ENCODE results near the gene KIF4A.

The KIF4A gene

DNA sequence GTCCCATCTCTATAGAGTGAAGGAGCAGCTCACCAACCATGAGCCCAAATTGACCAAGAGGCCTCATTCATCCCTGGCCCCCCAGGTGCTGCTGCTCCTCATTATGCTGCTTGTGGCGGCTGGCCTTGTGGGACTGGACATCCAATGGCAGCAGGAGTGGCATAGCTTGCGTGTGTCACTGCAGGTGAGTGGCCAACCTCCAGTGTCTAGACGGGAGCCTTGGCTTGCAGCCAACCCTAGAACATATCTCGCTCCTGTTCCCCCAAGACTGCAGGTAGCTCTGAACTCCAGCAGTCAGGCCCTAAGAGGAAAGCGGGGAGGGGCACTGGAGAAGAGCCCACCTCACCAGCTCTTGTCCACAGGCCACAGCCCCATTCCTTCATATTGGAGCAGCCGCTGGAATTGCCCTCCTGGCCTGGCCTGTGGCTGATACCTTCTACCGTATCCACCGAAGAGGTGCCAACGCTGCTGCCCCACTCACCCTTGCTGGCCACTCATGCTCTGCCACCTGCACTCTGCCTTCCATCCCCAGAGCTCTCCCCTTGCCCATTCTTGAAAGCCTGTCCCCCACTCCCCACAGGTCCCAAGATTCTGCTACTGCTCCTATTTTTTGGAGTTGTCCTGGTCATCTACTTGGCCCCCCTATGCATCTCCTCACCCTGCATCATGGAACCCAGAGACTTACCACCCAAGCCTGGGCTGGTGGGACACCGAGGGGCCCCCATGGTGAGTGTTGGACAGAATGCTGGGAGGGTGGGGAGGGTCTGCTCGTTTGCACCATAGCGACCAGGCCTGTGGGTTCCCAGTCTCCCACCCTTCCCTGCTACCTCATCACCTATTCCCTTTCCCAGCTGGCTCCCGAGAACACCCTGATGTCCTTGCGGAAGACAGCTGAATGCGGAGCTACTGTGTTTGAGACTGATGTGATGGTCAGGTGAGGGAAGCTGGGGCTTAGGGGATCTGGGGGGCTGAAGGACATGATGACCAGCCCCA is 136.7 kb downstream of the KIF4A start:
- Histone ChIP-seq H3K36me3 (ENCODE audit: control insufficient read depth, insufficient read depth, low read length) (no peaks in the 10 kb centered on the region), H3K4me3 (replicated peaks; ENCODE audit: low read depth, low read length) (no peak overlapping the region), H3K27me3 (replicated peaks; ENCODE audit: control insufficient read depth, insufficient read depth, low read length) (no peaks in the 10 kb centered on the region)
- TF ChIP-seq, protein P1, sequence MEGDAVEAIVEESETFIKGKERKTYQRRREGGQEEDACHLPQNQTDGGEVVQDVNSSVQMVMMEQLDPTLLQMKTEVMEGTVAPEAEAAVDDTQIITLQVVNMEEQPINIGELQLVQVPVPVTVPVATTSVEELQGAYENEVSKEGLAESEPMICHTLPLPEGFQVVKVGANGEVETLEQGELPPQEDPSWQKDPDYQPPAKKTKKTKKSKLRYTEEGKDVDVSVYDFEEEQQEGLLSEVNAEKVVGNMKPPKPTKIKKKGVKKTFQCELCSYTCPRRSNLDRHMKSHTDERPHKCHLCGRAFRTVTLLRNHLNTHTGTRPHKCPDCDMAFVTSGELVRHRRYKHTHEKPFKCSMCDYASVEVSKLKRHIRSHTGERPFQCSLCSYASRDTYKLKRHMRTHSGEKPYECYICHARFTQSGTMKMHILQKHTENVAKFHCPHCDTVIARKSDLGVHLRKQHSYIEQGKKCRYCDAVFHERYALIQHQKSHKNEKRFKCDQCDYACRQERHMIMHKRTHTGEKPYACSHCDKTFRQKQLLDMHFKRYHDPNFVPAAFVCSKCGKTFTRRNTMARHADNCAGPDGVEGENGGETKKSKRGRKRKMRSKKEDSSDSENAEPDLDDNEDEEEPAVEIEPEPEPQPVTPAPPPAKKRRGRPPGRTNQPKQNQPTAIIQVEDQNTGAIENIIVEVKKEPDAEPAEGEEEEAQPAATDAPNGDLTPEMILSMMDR (IDR thresholded peaks at IDR 0.05; ENCODE audit: insufficient read depth, low read length, poor library complexity, severe bottlenecking): no peak
- no peak for DNase-seq (ENCODE audit: extremely low read depth, insufficient read length)

GRCh38 chrX:70427365-70427764 is 137.5 kb downstream of the KIF4A start:
- DNase-seq (ENCODE audit: extremely low read depth, insufficient read length): no peak
- Histone ChIP-seq H3K4me3 (replicated peaks; ENCODE audit: low read depth, low read length) (no peak overlapping the region), H3K27me3 (replicated peaks; ENCODE audit: control insufficient read depth, insufficient read depth, low read length) (no peaks in the 10 kb centered on the region), H3K36me3 (ENCODE audit: control insufficient read depth, insufficient read depth, low read length) (no peaks in the 10 kb centered on the region)
- TF ChIP-seq, protein P1 (IDR thresholded peaks at IDR 0.05; ENCODE audit: insufficient read depth, low read length, poor library complexity, severe bottlenecking): no peak

- H3K27me3 ChIP-seq (replicated peaks; ENCODE audit: control insufficient read depth, insufficient read depth, low read length): no peaks in the 10 kb centered on the region
- TF ChIP-seq, protein P1 (IDR thresholded peaks at IDR 0.05; ENCODE audit: insufficient read depth, low read length, poor library complexity, severe bottlenecking): no peak
- H3K36me3 ChIP-seq (ENCODE audit: control insufficient read depth, insufficient read depth, low read length): no peaks in the 10 kb centered on the region
- DNase-seq (ENCODE audit: extremely low read depth, insufficient read length): no peak
- no peak overlapping the region for H3K4me3 ChIP-seq (replicated peaks; ENCODE audit: low read depth, low read length)
Measured at GRCh38 chrX:70429759-70430158, 139.9 kb downstream of the KIF4A start.

DNA sequence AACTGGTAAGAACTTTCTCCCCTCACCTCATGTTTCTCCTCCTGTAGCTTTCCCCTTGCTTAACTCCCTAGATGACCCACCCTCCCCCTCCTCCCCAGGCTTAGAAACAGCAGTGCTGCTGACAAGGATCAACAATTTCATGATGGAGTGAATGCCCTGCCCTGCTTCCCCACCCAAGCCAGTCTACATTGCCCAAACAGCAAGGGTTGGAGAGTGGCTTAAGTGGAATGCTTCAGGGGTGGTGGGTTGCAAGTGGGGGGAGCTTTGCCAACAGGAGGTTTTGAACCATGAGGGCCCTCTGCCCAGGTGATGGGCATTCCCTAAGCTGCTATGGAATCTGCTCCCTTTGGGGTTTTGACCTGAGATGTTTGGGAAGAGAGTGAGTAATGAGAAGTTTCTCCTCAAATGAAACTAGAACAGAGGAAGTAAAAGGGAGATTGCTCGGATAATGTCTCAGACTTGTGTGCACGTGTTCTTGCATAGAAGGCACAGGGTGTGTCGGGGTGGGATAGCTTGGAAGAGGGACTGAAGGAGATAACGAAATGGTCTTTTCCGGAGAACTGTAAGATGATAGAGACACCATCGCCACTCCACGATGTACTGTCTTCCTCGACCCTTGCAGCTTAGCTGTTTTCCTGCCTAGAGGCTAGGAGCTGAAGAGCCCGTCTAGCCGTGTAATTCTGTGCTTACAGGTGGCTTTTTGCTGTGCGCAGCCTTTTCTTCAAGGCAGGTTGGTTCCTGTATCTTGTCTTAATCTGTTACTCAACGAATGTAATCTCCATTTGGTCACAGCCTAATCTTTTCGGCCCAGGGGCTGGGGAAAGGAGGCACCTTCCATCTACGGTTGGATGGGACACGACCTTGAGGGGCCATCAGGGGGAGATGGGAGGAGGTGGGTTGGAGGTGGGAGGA is 143.3 kb downstream of the KIF4A start:
- DNase-seq (ENCODE audit: extremely low read depth, insufficient read length): no peak
- H3K36me3 ChIP-seq (ENCODE audit: control insufficient read depth, insufficient read depth, low read length): no peaks in the 10 kb centered on the region
- H3K4me3 ChIP-seq (replicated peaks; ENCODE audit: low read depth, low read length): peak overlapping the region; percentile 38
- no peaks in the 10 kb centered on the region for H3K27me3 ChIP-seq (replicated peaks; ENCODE audit: control insufficient read depth, insufficient read depth, low read length)
- TF ChIP-seq, protein P1 (IDR thresholded peaks at IDR 0.05; ENCODE audit: insufficient read depth, low read length, poor library complexity, severe bottlenecking): no peak

DNA sequence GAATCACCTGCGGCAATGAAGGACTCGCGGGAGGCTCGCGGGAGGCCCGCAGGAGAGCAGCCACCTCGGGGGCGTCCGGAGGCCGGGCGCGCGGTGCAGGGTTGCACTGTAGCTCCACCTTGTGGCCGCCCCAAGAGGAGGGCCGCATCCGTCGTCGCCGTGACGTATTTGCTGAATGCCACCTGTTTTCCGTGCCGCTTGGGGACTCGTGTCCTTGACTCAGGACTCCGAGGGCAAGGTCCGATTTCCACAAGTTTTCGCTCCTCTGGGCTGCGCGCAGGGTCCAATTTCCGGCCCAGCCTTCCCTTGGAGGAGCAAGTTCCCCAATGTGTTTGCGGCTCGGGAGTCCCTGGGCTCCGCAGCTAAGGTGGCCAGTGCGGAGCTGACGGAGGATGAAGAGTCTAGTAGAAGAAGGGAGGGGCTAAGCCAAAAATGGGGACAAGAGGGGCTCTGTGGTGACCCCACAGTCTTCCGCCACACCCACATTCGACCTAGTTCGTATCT is 144.0 kb downstream of the KIF4A start:
- Histone ChIP-seq H3K4me3 (replicated peaks; ENCODE audit: low read depth, low read length) (peak overlapping the region; percentile 64), H3K27me3 (replicated peaks; ENCODE audit: control insufficient read depth, insufficient read depth, low read length) (no peaks in the 10 kb centered on the region), H3K36me3 (ENCODE audit: control insufficient read depth, insufficient read depth, low read length) (no peaks in the 10 kb centered on the region)
- peak; percentile 80 for DNase-seq (ENCODE audit: extremely low read depth, insufficient read length)
- TF ChIP-seq, protein P1 (IDR thresholded peaks at IDR 0.05; ENCODE audit: insufficient read depth, low read length, poor library complexity, severe bottlenecking): peak; percentile 77
